ENCODE measurements around the gene CSH2. TPM values are rescaled to one million over a fixed set of nuclear protein-coding genes. Genes with fewer than 3 reads are reported as not detected.
"Not testable (repeated sequence)": the region's sequence is repeated elsewhere in the genome, so short reads cannot be mapped to it uniquely, and the experiment has no call there.

CSH2 gene
- total and polyA plus RNA-seq, 2 of the 13 experiments (the other 11 are each of a cell fraction or from before 2014, with no cell fraction given), result not detected

GRCh38 chr17:63918789-63919305 is 45.4 kb upstream of the CSH2 start, which contains the start of gene GH1:
TSS of gene GH1 (minus strand) at chr17:63918839. CDS start at chr17:63918776, 63 bp downstream.
- H3K9ac ChIP-seq (ENCODE audit: insufficient read depth, low read depth, low read length); H4K20me1 ChIP-seq (ENCODE audit: insufficient read depth, low read length); H3K4me2 ChIP-seq (ENCODE audit: low read depth, low read length); H2AFZ ChIP-seq (ENCODE audit: low read length); H3K79me2 ChIP-seq (ENCODE audit: insufficient read depth, low read length); H3K4me3 ChIP-seq (replicated peaks in 1 of 3; ENCODE audit: insufficient read depth in 1 of 3, low read depth in 2 of 3, low read length in 3 of 3); H3K9me3 ChIP-seq (ENCODE audit: low read length); H3K36me3 ChIP-seq (replicated peaks in 1 of 2; ENCODE audit: control insufficient read depth in 1 of 2, insufficient read depth in 2 of 2, low read length in 2 of 2); DNase-seq (ENCODE audit: low spot score); ATAC-seq; H3K27ac ChIP-seq (ENCODE audit: extremely low read length, insufficient read depth, low read length); FAIRE-seq; BruUV-seq (replicated peaks); in situ Hi-C loops (cut with HindIII; ENCODE audit: extremely low pct_ligation_motif_present, low pct_unique_long_range_greater_than_20kb): not testable (repeated sequence)
- H3K4me1 ChIP-seq (ENCODE audit: insufficient read depth, low read length), result peaks cover 16% of the 10 kb centered on the region
- peaks cover 1 to 26% of the 10 kb centered on the region in 2 experiments; a peak in 3 of 5 replicates for H3K27me3 ChIP-seq (ENCODE audit: control insufficient read depth in 1 of 2, insufficient read depth in 2 of 2, low read length in 2 of 2)
- TF ChIP-seq JUN (CRISPR knock-in tag; IDR thresholded peaks at IDR 0.05) (0 out of 2 replicates have a peak, but pooled peaks have one; percentile 16), ZNF251 (CRISPR knock-in tag; IDR thresholded peaks at IDR 0.05) (0 out of 2 replicates have a peak, but pooled peaks have one; percentile 19), ZNF788 (CRISPR knock-in tag; IDR thresholded peaks at IDR 0.05; ENCODE audit: borderline replicate concordance) (0 out of 2 replicates have a peak, but pooled peaks have one; percentile 8)
- ChIA-PET POLR2A (interaction anchor here (1.1 to 2.2 kb wide), 3 partner anchors 28 to 227 kb away, joined by 3 to 10 read pairs (median 4); no protein-coding TSS in a partner anchor), CTCF (ENCODE audit: low intra/inter-chr PET ratio, low total read pairs) (interaction anchor here (1.3 to 2.6 kb wide), 5 partner anchors 28 to 107 kb away, joined by 5 to 27 read pairs (median 16); no protein-coding TSS in a partner anchor)
- intact Hi-C loops (cut with micrococcal nuclease; ENCODE audit: unreplicated experiment), result loop anchor here (2.0 to 10.0 kb wide), 4 partner anchors 32 to 216 kb away; partner anchors contain the start of gene ERN1
- WGBS (ENCODE audit: low lambda C conversion rate), result 44% methylated on average over 10 of the region's 10 CpGs

GRCh38 chr17:63918305-63918704 is 44.8 kb upstream of the CSH2 start:
- no peak for DNase-seq (ENCODE audit: low spot score)
- TF ChIP-seq STAG1 (CRISPR knock-in tag; IDR thresholded peaks at IDR 0.05) (peak; percentile 34), SIX4 (CRISPR knock-in tag; IDR thresholded peaks at IDR 0.05) (no peak), MIER2 (CRISPR knock-in tag; IDR thresholded peaks at IDR 0.05) (no peak), PRDM15 (CRISPR knock-in tag; IDR thresholded peaks at IDR 0.05) (peak; percentile 60; the same call in 1 of the 2 replicates), ATF2 (CRISPR knock-in tag; IDR thresholded peaks at IDR 0.05) (no peak), ZNF788 (CRISPR knock-in tag; IDR thresholded peaks at IDR 0.05; ENCODE audit: borderline replicate concordance) (0 out of 2 replicates have a peak, but pooled peaks have one; percentile 8), TAF1 (CRISPR knock-in tag; IDR thresholded peaks at IDR 0.05) (no peak)

More at GRCh38 chr17:63918305-63918704, 44.8 kb upstream of the CSH2 start:
- Histone ChIP-seq H3K4me2 (ENCODE audit: low read depth, low read length) (no peak overlapping the region), H2AFZ (ENCODE audit: low read length) (no peak overlapping the region), H4K20me1 (ENCODE audit: insufficient read depth, low read length) (no peaks in the 10 kb centered on the region), H3K27ac (ENCODE audit: extremely low read length, insufficient read depth, low read length) (no peak overlapping the region), H3K4me3 (replicated peaks in 1 of 3; ENCODE audit: insufficient read depth in 1 of 3, low read depth in 2 of 3, low read length in 3 of 3) (no peak overlapping the region), H3K9me3 (ENCODE audit: low read length) (no peaks in the 10 kb centered on the region), H3K27me3 (ENCODE audit: control insufficient read depth in 1 of 2, insufficient read depth in 2 of 2, low read length in 2 of 2) (peaks cover 1 to 32% of the 10 kb centered on the region in 2 experiments; a peak in 3 of 5 replicates), H3K9ac (ENCODE audit: insufficient read depth, low read depth, low read length) (no peak overlapping the region), H3K4me1 (ENCODE audit: insufficient read depth, low read length) (peaks cover 16% of the 10 kb centered on the region), H3K36me3 (replicated peaks in 1 of 2; ENCODE audit: control insufficient read depth in 1 of 2, insufficient read depth in 2 of 2, low read length in 2 of 2) (no peaks in the 10 kb centered on the region), H3K79me2 (ENCODE audit: insufficient read depth, low read length) (no peaks in the 10 kb centered on the region)
- ChIA-PET POLR2A (interaction anchor here (2.2 kb wide), 1 partner anchor 28 kb away, joined by 10 read pairs; no protein-coding TSS in a partner anchor), CTCF (ENCODE audit: low intra/inter-chr PET ratio, low total read pairs) (interaction anchor here (1.6 to 2.6 kb wide), 2 partner anchors 28 to 72 kb away, joined by 25 to 27 read pairs; no protein-coding TSS in a partner anchor)
- in situ Hi-C loops (cut with HindIII; ENCODE audit: extremely low pct_ligation_motif_present, low pct_unique_long_range_greater_than_20kb) (no loop called here), intact Hi-C loops (cut with micrococcal nuclease; ENCODE audit: unreplicated experiment) (loop anchor here (2.0 to 10.0 kb wide), 4 partner anchors 32 to 216 kb away; partner anchors contain the start of gene ERN1)
- ATAC-seq (peak; percentile 70), FAIRE-seq (no peak)
- no TSS peak for BruUV-seq (replicated peaks)
- 25% methylated on average over 9 of the region's 10 CpGs for WGBS (ENCODE audit: low lambda C conversion rate)
